CD4-positive, alpha-beta T cell treated with Interferon alpha-2 for 1 hour (primary cell): ENCODE data around the gene CACHD1.

Source experiments
- DNase-seq, 2 donors: peaks; one replicate each; pipeline ENCODE4 v3.0.0-alpha.2; 2020 to 2022

The CACHD1 gene

DNA sequence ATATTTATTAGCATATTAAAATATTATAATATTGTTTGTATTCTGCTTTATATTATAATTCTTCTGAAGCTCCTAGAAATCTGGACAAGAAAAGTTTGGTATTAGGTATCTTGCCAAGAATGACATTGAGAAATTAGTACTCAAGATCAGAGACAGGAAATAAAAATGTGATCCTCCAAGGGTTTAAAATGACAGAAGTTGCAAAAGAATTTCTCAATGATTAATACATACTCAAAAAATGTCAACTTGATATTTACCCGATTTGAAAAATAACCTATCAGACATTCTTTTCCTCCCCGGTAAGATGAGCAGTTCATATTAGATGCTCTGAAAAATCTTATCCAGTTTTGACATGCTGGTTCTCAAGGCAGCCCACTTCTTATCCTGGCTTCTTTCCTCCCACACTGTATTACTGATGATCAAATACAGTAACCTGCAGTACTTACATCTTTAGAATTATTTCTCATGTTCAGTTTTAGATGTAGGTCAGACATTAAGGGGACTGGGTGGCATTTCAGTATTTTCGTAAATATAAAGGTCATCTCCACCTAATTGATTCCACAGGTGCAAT lies 55.3 kb downstream of the CACHD1 start:
- DNase-seq = no peak

DNA sequence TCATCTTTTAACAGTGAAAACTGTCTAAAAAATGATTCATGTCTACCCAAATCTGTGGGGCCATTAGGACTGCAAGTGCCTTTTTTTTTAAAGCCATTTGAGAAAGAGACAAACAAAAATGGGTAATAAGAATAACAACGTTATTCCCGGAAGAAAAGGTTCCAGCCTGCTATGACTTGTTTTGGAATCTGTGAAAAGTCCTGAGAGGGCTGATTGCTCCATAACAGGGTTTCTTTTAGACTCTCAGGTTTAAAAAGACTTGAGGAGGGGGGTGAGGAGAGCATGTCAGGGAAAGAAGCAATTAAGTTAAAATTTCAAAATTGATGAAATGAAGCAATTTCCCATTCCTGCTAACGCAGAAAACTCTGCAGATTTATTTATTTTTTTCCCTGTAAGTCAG lies 56.4 kb downstream of the CACHD1 start:
- no peak for DNase-seq

DNA sequence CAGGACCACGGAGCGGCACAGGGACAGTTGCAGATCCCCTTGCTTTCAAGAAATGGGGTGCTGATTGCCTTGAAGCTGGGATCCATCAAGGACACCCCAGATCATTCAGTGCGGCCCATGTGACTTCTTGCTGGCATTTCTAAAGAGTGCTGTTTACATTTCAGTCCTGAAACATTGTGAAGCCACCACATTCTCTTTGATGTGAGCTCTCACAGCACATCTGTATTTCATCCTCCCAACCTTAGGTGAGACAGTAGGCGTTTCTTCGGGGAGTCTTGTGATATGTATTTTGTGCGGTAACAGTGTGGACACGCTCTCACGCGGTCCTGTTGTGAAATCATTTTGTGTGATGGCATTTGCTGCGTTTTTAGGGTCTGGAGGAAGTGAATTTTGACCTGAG lies 57.2 kb downstream of the CACHD1 start:
- no peak for DNase-seq

DNA sequence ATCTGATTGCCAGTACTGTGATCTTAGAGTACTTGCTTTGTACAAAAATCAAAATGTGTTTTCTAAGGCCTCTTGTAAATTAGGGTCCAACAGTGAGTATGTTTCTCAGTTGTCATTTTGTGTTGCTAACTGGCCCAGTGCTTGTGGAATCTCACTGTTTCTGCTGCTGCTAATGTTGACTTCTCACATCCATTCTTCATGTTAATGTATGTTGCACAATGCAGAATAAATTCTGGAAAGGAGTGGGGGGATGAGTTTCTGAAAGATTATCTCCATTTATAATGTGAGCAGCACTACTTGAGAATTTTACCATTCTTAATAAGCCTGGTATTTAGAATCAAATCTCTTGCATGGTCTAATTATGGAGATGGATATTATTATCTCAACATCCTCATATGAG lies 57.9 kb downstream of the CACHD1 start:
- no peak for DNase-seq

DNA sequence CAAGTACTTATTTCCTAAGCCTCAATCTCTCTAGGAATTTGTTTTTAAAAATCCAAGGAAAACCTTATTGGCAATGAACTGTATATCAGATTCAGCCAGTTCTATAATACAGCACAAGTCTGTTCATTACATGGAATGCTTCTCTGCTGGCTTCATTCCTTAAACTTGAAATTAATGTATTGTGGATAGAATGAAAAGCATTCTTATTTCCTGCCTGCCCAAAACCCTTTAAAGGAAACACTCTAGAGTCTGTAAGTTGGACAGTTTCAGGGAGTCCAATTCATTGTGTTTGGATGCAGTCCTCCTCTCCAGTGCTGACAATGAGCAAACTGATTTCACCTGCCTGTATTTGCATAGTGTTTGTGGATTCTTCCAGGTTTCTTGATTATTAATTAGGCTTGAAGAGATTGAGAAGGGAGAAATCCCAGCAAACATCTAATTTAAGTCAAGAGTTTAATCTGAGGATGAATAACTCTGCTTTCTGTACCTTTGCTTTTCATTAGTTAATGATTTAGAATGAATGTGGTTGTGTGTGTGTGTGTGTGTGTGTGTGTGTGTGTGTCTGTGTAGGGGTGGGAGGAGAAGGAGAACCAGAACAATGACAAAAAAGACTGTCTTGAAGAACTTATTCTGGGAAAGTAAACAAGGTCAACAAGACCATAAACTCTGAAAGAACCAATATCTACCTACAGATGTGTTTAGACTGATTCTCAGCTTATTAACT lies 61.2 kb downstream of the CACHD1 start:
- DNase-seq = no peak

DNA sequence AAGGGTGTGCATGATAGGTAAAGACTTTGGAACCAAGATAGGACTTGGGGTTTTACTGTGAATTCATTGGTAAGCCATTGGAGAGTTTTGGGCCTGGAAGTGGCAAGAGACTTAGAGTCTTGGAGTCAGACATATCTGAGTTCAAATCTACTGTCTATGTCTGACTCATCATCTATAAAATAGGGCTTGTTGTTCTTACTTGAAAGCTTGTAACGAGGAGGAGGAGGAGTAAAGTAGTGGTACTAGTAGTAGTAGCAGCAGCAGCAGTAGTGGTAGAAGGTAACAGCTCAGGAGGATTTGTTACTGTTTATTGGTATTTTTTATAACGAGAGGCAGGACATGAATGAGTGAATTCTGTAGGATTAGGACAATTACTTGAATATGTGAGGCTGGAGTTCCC lies 62.7 kb downstream of the CACHD1 start:
- DNase-seq = no peak

DNA sequence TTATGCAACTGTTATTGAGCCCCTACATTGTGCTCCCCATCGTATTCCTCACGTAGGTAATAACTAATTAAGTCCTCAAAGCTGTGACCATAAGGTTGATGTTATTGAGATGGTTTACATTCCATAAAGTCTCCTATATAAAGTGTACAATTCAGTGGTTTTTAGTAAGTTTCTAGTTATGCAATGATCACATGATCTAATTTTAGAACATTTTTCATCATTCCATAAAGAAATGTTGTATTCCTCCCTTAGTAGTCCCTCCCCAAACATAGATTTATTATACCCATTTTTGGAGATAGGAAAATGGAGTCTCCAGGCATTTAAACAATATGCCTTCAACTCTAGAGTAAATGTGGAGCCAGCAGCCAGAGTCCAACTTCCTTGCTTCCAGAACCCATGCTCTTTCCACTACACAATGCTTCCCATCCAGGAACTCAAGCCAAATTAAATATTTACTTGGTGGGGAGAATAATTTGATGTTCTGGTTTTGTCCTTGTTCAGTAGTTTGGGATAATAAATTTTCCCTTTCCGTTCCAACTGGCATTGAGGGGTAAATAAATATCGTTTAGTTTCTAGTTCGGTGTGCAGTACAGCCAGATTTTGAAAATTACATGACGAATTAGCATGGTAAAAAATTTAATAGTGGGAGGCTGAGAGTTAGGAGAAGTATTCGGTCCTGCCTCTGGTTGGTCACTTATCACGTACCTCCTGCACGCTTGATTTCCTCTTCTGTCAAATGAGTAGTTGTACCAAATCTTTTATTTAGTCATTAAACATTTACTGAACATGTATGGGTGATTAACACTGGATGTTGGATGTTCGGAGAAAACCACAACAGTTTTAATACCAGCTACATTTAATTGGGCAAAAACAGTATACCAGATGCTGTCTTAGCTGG lies 66.3 kb downstream of the CACHD1 start:
- no peak for DNase-seq

DNA sequence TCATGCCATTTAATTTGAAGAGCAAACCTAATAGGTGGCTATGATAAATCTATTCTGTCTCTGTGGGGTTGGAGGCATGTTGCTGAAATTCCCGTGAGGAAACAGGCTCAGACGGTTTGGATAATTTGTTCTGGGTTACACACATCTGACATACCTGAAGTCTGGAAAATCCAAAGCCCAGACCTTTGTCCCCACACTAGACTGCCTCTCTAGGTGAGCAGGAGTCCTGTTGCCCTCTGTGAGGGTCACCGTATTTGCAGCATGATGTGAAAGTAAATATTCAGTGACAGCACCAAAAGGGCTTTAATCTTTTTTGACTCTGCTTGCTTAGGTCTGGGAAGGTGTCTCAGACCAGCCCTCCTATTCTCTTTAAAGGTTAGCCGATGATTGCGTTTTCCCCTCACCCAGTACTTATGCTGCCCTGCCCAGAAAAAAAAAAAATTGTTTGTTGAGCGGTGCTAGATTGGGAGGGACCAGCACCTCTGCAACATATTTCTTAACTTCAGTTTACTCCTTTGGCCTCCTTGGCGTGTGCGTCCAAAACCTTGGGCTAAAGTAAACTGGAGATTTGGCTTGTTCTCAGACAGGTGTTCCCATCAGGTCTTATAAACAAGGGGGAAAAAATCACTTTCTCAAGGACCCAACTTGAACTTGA lies 67.0 kb downstream of the CACHD1 start:
- no peak for DNase-seq

DNA sequence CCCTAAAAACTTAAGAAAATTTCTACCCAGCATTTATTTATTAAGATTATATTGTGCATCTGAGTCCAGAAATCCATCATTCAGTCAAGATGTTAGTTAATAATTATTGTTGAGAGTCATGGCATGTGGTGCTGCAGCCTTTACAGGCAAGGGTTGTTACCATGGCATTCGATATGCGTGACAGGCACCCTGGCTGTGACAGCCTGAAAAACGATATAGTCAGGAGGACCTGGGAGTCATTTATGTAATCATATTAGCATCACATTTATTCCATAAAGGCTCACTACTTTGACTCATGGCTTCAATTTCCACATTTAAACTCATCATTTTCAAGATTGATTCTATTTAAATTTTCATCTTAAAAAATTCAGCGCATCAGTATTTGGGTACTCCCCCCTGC lies 68.0 kb downstream of the CACHD1 start:
- no peak for DNase-seq

DNA sequence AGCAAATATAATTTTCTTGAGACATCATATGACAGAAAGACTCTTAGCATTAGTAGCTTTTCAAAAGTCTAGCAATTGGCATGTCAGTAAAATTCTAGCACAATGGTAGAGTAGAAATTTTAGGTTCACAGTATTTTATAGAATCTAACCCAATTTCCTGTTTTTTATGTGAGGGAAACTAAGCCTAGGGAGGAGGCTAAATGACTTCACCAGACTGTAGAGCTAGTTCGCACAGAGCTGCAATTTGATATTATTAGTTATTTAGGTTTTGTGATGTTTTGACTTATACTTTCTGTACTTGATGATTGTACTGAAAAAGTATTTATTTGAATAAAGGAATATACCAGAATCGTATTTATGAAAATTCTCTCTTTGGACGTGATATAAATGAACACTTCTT lies 68.5 kb downstream of the CACHD1 start:
- no peak for DNase-seq

DNA sequence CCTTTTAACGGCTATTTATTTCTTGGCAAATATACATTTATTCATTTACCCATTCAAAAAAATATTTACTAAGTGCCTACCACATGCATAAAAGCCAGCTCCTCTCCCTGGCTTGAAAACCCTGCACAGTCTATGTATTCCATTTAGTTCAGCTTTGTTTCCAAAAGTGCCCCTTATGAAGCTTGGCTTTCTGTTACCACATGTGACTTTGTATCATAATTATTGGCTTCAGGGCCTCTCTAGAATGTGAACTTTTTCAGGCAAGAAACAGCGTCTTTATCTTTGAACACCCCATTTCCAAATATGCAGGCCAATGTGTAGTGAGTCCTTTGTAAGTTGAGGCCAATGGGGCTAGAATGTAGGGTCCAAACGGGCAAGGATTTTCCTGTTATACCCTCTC lies 69.4 kb downstream of the CACHD1 start:
- no peak for DNase-seq

DNA sequence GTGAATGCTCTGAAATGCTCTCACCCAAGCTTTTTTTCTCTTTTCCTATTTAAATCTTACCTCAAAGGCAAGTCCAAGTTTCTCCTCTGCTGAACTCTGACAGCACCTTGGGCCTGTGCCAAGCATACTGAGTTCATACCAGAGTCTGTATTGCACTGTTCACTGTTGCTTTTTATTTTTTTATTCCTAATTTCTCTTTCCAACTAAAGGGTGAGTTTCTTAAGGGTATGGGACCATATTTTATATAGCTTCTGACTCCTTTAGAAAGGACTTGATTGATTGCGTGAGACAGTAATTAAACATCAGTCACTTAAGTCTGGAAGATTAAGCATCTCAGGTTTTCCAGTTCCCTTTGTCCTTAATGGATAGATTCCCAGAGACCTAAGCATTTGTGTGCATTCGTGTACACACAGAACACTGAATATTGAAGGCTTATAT lies 69.9 kb downstream of the CACHD1 start:
- no peak for DNase-seq

DNA sequence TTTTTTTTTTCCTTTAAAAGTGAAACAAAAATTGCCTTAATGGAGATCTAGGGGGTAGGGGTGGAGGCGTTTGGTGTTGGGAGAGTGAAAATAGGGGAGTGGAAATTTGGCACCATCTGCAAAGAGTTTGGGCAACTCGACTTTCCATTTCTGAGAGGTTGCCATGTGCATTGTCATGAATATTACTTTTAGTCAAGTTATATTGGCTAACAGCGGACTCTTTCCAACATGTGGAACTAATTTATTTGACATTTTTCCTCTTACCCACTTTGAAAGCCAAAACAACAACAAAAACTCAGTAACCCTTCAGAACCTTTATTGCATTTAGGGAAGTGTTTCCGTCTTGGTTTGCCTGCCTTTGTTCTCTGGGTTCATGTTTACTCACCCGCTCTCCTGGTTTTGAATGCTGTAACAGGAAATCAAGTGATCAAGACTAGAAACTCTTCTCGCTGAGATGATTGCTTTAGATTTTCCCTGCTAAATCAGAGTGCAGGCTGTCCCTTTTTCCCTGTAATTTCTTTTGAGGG lies 70.4 kb downstream of the CACHD1 start:
- DNase-seq = peak in 1 of 2 donors; percentile 7

DNA sequence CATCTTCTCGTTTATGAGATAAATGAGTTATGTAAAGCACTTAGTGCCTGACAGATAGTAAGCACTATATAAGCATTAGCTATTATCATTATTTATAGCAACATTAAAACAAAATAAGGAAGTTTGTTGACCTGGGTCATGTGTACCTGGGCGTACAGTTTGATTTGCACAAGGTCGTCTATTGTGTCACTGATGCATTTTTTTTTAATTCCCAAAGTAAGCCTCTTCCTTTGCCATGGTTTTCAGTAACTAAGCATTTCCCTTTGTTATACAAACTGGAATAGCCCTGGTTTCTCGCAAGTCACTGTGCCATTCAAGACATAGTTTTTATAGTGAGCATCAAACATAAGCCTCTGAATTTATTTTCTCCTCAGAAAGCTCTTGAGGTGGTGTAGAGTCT lies 72.2 kb downstream of the CACHD1 start:
- DNase-seq = no peak

DNA sequence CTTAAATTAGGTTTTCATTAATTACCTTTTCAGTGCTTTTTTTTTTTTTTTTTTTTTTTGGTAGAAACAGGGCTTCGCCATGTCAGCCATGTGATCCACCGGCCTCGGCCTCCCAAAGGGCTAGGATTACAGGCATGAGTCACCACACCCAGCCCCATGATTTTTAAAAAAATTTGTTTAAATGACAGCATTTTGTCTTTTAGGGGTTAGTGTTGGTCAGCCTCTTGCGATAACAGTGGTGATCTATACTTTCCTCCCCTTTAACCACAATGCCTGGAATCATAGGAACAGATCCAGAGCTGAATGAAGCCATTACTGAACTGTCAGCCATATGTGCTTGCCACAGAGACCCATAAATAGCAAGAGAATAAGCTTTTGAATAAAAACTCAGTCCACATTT lies 73.9 kb downstream of the CACHD1 start:
- DNase-seq = no peak

DNA sequence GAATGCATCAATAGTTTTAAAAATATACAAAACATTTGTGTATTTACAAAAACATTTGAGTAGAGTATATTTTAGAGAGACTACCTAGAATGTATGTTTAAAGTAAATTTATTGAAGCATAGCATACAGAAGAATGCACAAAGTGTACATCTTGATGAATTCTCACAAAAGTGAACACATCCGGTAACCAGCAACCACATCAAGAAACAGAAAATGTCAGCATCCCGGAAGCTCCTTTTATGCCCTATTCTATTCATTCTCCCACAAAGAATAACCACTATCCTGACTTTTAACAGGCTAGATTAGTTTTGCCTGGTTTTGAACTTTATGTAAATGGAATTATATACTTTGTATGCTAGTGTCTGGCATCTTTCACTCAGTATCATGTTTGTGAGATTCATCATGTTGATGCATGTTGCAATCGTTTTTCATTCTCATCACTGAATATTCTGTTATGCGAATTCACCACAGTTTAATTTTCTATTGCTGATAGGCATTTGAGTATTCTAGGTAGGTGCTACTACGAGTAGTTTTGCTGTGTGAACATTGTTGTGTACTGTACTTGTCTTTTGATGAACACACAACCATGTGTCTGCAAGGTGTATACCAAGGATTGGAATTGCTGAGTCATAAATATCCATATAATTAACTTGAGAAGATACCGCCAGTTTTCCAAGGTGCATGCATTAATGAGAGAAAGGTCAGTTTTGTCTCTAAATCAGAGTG lies 75.4 kb downstream of the CACHD1 start:
- DNase-seq = peak; percentile 2 to 41

DNA sequence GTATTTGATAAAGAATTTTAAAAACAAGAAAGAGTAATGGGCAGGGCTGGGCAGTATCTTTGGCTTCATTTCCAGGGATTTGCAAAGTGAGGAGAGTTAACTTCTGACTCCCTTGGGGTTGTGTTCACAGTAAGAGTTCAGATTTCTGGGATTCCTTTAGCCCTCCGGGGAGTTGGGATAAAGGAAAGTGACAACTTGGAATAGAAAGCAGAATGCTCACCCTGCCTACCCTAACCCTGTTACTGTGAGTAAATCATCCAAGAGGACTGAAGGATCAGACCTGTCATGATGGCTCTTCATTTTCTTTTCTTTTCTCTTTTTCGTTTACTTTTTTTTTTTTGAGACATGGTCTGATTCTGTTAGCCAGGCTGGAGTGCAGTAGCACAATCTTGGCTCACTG lies 76.1 kb downstream of the CACHD1 start:
- no peak for DNase-seq

DNA sequence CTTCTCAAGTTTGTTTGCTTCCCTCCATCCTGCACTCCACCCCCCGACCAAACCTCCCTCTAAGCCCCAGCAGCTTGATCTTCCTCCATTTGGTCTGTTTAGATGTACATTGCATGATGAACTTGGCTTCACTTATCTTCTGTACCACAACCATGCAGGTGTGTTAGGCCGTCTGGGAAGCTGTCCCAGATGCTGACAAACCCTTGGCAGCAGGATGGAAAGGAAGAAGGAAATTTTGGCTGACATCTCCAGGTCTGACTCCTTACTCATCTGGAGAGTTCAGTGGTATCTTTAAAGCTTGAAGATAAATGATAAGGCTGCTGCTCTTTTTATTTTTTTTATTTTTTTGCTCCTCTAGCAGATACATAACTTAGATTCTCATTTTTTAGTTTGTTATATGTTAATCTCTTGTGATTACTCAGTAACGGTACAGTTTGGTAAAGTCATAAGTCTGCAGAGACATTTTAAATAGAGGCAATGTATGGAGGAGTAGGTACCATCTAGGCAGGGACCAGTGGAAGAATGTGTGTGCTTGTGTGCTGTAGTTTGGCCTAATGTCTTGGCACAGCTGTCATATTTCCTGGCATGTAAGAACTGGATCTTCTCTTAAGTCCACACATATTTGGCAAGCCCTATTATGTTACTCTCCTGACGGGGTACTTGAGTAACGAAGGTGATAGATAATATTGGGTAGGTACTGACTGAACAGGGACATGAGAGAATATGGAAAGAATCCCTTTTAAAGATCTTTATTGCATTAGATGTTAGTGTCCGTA lies 79.7 kb downstream of the CACHD1 start:
- DNase-seq = no peak

DNA sequence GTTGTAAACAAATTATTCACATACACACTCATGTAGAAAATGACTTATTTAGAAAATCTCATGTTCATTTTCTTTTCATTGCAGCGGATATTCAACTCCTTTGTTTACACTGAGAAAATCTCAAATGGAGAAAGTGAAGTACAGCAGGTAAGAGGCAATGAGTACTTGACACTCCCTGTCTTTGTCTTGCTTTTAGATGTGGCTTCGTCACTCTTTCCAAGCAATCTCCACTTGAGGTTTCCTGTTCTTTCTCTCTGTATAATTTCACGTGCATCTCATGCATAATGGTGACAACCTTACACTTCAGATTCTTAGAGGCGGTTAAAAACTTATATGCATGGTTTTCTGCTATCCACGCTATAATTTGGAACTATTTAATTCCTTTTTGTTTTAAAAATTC lies 80.6 kb downstream of the CACHD1 start:
- DNase-seq = peak; percentile 3 to 19

DNA sequence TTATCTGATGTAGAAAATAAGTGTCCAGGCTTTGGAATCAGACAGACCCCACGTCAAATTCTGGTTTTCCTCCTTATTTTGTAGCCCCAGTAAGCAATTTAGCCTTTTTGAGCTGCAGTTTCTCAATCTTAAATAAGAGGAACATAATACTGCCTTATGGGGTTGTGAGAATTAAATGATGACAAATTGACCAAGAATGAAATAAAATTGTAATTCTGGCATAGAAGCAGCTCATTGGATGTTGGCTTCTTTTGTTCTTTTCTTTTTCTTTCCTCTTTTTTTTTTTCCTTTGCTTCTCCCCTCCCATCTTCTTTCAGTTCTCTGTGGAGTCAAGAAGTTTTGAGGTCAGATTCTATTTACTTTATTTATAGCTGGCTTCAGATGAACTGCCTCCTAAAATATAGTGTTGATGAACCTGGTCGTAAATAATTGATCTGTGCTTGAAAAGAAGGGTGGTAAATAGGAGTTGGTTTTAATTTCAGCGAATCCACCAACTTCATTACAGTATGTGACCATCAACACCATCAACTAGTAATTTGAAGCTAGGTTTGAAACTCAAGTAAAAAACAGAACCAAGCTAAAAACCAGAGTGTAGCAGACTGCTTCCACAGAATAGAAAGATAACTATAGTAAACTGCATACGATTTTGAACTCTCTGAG lies 81.1 kb downstream of the CACHD1 start:
- DNase-seq = no peak

DNA sequence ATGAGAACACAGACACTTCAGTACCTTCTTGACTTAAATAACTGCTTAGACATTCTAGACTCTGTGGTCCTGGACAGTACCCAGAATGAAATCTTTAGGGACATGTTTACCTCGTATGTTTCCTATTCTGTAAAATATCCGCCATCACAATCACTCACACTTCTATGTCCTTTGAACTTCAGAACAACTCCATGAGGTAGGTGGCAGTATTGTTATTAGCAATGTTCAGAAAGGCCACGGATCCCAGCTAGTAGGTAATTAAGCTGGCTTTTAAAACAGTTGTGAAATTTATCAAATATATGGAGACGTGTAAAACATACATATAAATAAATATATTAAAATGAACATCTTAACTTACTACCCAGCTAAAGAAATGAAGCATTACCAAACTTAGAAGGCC lies 83.4 kb downstream of the CACHD1 start:
- DNase-seq = no peak
